Activated CD4-positive, alpha-beta memory T cell treated with anti-CD3 and anti-CD28 coated beads for 36 hours (primary cell): ENCODE results near the gene TEX14. TPM values are rescaled to one million over a fixed set of nuclear protein-coding genes. Genes with fewer than 3 reads are reported as not detected.
A peak's percentile ranks its signal among the peaks of the same experiment; 100 is the strongest.
"Not testable (repeated sequence)": the region's sequence is repeated elsewhere in the genome, so short reads cannot be mapped to it uniquely, and the experiment has no call there.

Experiments used
- CTCF ChIA-PET: fragments of 350-600 bp; sonication (Branson Sonifier 250); formaldehyde crosslinking; loops from one replicate; lab custom pipeline; 2021; ENCODE audit warnings: antibody characterized with exemption, inconsistent platforms; lab: Charles Lee
- POLR2A ChIA-PET: fragments of 350-600 bp; sonication (Branson Sonifier 250); formaldehyde crosslinking; loops from one replicate; lab custom pipeline; 2021; ENCODE audit warnings: antibody characterized with exemption; lab: Charles Lee
- DNase-seq: peaks from one replicate; pipeline ENCODE4 v3.0.0-alpha.2; 2020
- H3K27ac Mint-ChIP-seq: one replicate; pipeline ENCODE4 v1.8.0; 2021; ENCODE audit warnings: mixed read lengths
- H3K27me3 Mint-ChIP-seq: one replicate; pipeline ENCODE4 v1.8.0; 2021; ENCODE audit warnings: mixed read lengths
- H3K36me3 Mint-ChIP-seq: one replicate; pipeline ENCODE4 v1.8.0; 2021; ENCODE audit warnings: mixed read lengths
- H3K4me1 Mint-ChIP-seq: one replicate; pipeline ENCODE4 v1.8.0; 2021; ENCODE audit warnings: low read depth, mixed read lengths
- H3K4me3 Mint-ChIP-seq: one replicate; pipeline ENCODE4 v1.8.0; 2021; ENCODE audit warnings: mild to moderate bottlenecking, mixed read lengths
- H3K9me3 Mint-ChIP-seq: one replicate; pipeline ENCODE4 v1.8.0; 2021; ENCODE audit warnings: mixed read lengths
- intact Hi-C: fragments of 100-400 bp; cut with micrococcal nuclease; formaldehyde crosslinking; loops from one replicate; pipeline ENCODE4 v1.15.1; 2023
- total RNA-seq, 2 experiments: library from RNA; stranded (reverse); gene quantifications; one replicate each; pipeline ENCODE4 v1.2.3, GENCODE V29; 2021

Gene TEX14
- total RNA-seq, 2 experiments from 2014 or later = 0.14 to 0.17 TPM

DNA sequence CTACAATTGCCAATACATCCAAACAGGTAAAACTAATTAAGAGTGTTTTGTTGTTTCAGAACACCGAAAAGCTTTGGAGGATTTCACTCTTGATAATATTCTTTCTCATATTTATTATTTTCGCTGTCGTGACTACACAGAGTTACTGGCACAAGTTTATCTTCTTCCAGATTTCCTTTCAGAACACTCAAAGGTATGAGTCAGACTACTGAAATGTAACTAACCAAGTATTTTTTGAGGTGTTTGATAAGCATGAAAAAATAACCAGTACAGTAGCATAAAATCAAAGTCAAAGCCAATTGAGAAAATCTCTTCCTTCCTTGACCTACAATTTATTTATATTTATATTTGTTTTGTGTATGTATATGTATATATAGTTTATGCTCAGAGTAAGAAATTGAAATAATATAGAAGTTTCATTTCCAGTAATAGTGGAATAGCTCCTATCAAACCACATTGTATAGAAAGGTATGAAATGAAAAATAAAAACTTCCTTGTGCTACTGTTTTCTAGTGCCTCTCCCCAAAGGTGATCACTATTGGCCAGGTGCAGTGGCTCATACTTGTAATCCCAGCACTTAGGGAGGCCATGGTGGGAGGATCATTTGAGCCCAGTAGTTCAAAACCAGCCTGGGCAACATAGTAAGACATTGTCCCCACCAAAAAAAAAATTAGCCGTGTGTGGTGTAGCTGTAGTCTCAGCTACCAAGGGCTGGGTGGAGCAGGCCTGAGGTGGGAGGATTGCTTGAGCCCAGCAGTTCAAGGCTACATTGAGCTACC, 11.5 kb upstream of the TEX14 start:
- H3K9me3 Mint-ChIP-seq = no peaks in the 10 kb centered on the region
- POLR2A ChIA-PET = interaction anchor here (0.6 to 3.2 kb wide), 4 partner anchors 11 to 298 kb away, joined by 3 to 30 read pairs (median 4); partner anchors contain the start of gene RAD51C
- H3K27me3 Mint-ChIP-seq = no peaks in the 10 kb centered on the region
- CTCF ChIA-PET = interaction anchor here (0.6 to 1.3 kb wide), 2 partner anchors 264 to 301 kb away, joined by 3 to 6 read pairs; no protein-coding TSS in a partner anchor
- no peak overlapping the region for H3K4me3 Mint-ChIP-seq
- peak overlapping the region; percentile 78 for H3K27ac Mint-ChIP-seq
- peaks cover 30% of the 10 kb centered on the region for H3K4me1 Mint-ChIP-seq
- intact Hi-C loops = loop anchor here (1.0 to 2.0 kb wide), 3 partner anchors 11 to 73 kb away; partner anchors contain the start of genes RAD51C and TEX14
- peak; percentile 36 for DNase-seq
- H3K36me3 Mint-ChIP-seq = peaks cover 22% of the 10 kb centered on the region

DNA sequence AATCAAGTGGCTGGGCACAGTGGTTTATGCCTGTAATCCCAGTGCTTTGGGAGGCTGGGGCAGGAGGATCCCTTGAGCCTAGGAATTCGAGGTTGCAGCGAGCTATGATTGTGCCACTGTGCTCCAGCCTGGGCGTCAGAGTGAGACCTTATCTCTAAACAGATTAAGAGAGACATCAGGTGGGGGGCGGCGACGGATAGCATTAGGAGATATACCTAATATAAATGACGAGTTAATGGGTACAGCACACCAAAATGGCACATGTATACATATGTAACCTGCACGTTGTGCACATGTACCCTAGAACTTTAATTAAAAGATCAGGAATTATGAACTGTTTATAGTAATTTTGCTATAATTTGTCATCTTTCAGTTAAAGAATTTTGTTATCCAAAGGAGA, 10.9 kb upstream of the TEX14 start:
- DNase-seq = no peak
- Mint-ChIP-seq H3K27ac (peak overlapping the region; percentile 78), H3K27me3 (no peaks in the 10 kb centered on the region), H3K4me1 (peaks cover 30% of the 10 kb centered on the region), H3K9me3 (no peaks in the 10 kb centered on the region), H3K36me3 (peaks cover 22% of the 10 kb centered on the region), H3K4me3 (no peak overlapping the region)
- CTCF ChIA-PET = interaction anchor here (1.3 kb wide), 2 partner anchors 10 to 302 kb away, joined by 3 to 6 read pairs; no protein-coding TSS in a partner anchor
- POLR2A ChIA-PET = interaction anchor here (0.8 to 3.2 kb wide), 3 partner anchors 10 to 71 kb away, joined by 3 to 30 read pairs (median 4); partner anchors contain the start of gene RAD51C
- intact Hi-C loops = loop anchor here (1.0 to 2.0 kb wide), 4 partner anchors 10 to 299 kb away; partner anchors contain the start of genes RAD51C and TEX14

DNA sequence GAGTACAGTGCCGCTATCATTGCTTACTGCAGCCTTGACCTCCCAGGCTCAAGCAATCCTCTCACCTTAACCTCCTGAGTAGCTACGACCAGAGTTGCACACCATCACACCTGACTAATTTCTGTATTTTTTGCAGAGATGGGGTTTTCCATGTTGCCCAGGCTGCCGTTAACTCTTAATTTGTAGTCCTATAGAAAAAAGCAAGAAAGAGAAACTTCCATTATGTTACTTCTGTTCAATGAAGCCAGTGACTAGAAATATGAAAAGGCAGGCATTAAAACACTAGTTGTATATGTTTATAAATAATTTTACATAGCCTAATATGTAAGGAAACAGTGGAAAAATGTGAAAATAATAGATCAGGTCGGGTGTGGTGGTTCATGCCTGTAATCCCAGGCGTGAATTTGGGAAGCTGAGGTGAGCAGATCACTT, 10.2 kb upstream of the TEX14 start:
- H3K4me1 Mint-ChIP-seq = peaks cover 30% of the 10 kb centered on the region
- peaks cover 21% of the 10 kb centered on the region for H3K36me3 Mint-ChIP-seq
- peak overlapping the region; percentile 78 for H3K27ac Mint-ChIP-seq
- no peaks in the 10 kb centered on the region for H3K27me3 Mint-ChIP-seq
- ChIA-PET CTCF (interaction anchor here (1.3 kb wide), 1 partner anchor 9 kb away, joined by 3 read pairs; no protein-coding TSS in a partner anchor), POLR2A (interaction anchor here (1.5 to 3.2 kb wide), 2 partner anchors 10 to 71 kb away, joined by 11 to 30 read pairs; partner anchors contain the start of genes RAD51C and TEX14)
- DNase-seq = peak; percentile 61
- H3K4me3 Mint-ChIP-seq = no peak overlapping the region
- intact Hi-C loops = loop anchor here (1.0 to 2.0 kb wide), 2 partner anchors 71 to 299 kb away; no protein-coding TSS in a partner anchor
- H3K9me3 Mint-ChIP-seq = no peaks in the 10 kb centered on the region

GRCh38 chr17:58699771-58700170, 7.9 kb upstream of the TEX14 start:
- ChIA-PET POLR2A (interaction anchor here (0.7 to 0.8 kb wide), 2 partner anchors 68 to 795 kb away, joined by 4 to 7 read pairs; no protein-coding TSS in a partner anchor), CTCF (interaction anchor here (0.6 to 0.9 kb wide), 2 partner anchors 11 to 123 kb away, joined by 3 read pairs; no protein-coding TSS in a partner anchor)
- no peak for DNase-seq
- Mint-ChIP-seq H3K27me3 (no peaks in the 10 kb centered on the region), H3K4me1 (peaks cover 29% of the 10 kb centered on the region), H3K9me3 (no peaks in the 10 kb centered on the region), H3K4me3 (no peak overlapping the region), H3K36me3 (peaks cover 15% of the 10 kb centered on the region), H3K27ac (no peak overlapping the region)
- intact Hi-C loops = loop anchor here (10.0 kb wide), 1 partner anchor 115 kb away; no protein-coding TSS in a partner anchor

GRCh38 chr17:58694826-58695225, 3.0 kb upstream of the TEX14 start:
- no peak for DNase-seq
- CTCF ChIA-PET = no interaction called here
- no peaks in the 10 kb centered on the region for H3K27me3 Mint-ChIP-seq
- H3K9me3 Mint-ChIP-seq = no peaks in the 10 kb centered on the region
- POLR2A ChIA-PET = no interaction called here
- H3K27ac Mint-ChIP-seq = no peak overlapping the region
- intact Hi-C loops = loop anchor here (10.0 kb wide), 1 partner anchor 110 kb away; no protein-coding TSS in a partner anchor
- H3K4me1 Mint-ChIP-seq = peaks cover 25% of the 10 kb centered on the region
- H3K4me3 Mint-ChIP-seq = no peak overlapping the region
- H3K36me3 Mint-ChIP-seq = peaks cover 21% of the 10 kb centered on the region

GRCh38 chr17:58694302-58694701, 2.5 kb upstream of the TEX14 start:
- POLR2A ChIA-PET = interaction anchor here (0.6 kb wide), 3 partner anchors 35 to 336 kb away, joined by 3 to 4 read pairs (median 3); no protein-coding TSS in a partner anchor
- no peaks in the 10 kb centered on the region for H3K27me3 Mint-ChIP-seq
- H3K27ac Mint-ChIP-seq = no peak overlapping the region
- H3K4me3 Mint-ChIP-seq = no peak overlapping the region
- CTCF ChIA-PET = no interaction called here
- peaks cover 25% of the 10 kb centered on the region for H3K4me1 Mint-ChIP-seq
- peaks cover 16% of the 10 kb centered on the region for H3K36me3 Mint-ChIP-seq
- intact Hi-C loops = loop anchor here (10.0 kb wide), 1 partner anchor 110 kb away; no protein-coding TSS in a partner anchor
- no peak for DNase-seq
- H3K9me3 Mint-ChIP-seq = no peaks in the 10 kb centered on the region

DNA sequence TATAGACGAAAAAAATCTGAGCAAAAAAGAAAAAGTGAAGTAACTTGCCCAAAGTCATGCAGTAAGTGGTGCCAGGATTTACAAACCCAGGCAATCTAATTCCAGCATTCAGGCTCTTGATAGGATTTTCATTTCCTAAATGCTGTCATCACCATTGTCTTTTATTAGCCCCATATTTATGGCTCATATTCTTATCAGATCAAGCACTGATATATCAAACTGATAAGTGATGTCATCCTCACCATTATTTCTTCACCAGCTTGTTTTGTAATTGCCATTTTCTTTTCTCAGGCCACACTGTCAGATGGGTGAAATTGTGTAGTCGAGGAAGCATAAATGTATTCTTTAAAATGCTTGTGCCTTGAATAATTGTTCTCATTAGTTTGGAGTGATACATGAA, 1.9 kb upstream of the TEX14 start:
- DNase-seq = no peak
- Mint-ChIP-seq H3K27ac (peak overlapping the region; percentile 96), H3K9me3 (no peaks in the 10 kb centered on the region), H3K27me3 (no peaks in the 10 kb centered on the region), H3K4me3 (peak overlapping the region; percentile 99), H3K4me1 (peaks cover 25% of the 10 kb centered on the region), H3K36me3 (peaks cover 16% of the 10 kb centered on the region)
- intact Hi-C loops = loop anchor here (2.0 to 10.0 kb wide), 3 partner anchors 63 to 175 kb away; no protein-coding TSS in a partner anchor
- ChIA-PET POLR2A (interaction anchor here (0.6 to 2.5 kb wide), 4 partner anchors 34 to 337 kb away, joined by 3 to 28 read pairs (median 4); no protein-coding TSS in a partner anchor), CTCF (interaction anchor here (1.6 to 2.0 kb wide), 2 partner anchors 116 to 311 kb away, joined by 5 to 7 read pairs; no protein-coding TSS in a partner anchor)

DNA sequence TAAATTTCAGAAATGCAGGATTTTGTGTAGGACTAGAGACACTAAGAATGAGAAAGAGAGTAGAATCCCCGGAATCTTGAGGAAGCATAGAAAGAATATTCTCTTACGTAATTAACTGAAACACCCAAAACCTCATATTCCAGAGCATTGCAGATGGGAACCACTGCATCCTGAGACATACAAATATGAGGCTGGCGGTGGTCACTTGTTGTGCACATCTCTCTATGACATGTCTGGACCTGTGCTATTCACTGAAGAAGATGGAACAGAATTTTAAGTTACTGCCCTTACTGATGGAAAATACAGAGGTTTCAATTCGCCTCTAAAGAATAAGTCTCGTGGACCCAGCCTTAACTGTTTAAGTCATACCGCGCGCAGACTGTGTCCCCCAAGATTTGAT, 1.4 kb upstream of the TEX14 start:
- no peaks in the 10 kb centered on the region for H3K9me3 Mint-ChIP-seq
- ChIA-PET POLR2A (interaction anchor here (1.0 to 2.5 kb wide), 8 partner anchors 8 to 175 kb away, joined by 3 to 40 read pairs (median 8); no protein-coding TSS in a partner anchor), CTCF (interaction anchor here (0.5 to 2.0 kb wide), 5 partner anchors 9 to 312 kb away, joined by 3 to 8 read pairs (median 5); no protein-coding TSS in a partner anchor)
- peak overlapping the region; percentile 96 for H3K27ac Mint-ChIP-seq
- no peak for DNase-seq
- intact Hi-C loops = loop anchor here (2.0 to 10.0 kb wide), 3 partner anchors 62 to 174 kb away; no protein-coding TSS in a partner anchor
- H3K36me3 Mint-ChIP-seq = peaks cover 16% of the 10 kb centered on the region
- H3K27me3 Mint-ChIP-seq = no peaks in the 10 kb centered on the region
- H3K4me1 Mint-ChIP-seq = peaks cover 25% of the 10 kb centered on the region
- H3K4me3 Mint-ChIP-seq = peak overlapping the region; percentile 99

DNA sequence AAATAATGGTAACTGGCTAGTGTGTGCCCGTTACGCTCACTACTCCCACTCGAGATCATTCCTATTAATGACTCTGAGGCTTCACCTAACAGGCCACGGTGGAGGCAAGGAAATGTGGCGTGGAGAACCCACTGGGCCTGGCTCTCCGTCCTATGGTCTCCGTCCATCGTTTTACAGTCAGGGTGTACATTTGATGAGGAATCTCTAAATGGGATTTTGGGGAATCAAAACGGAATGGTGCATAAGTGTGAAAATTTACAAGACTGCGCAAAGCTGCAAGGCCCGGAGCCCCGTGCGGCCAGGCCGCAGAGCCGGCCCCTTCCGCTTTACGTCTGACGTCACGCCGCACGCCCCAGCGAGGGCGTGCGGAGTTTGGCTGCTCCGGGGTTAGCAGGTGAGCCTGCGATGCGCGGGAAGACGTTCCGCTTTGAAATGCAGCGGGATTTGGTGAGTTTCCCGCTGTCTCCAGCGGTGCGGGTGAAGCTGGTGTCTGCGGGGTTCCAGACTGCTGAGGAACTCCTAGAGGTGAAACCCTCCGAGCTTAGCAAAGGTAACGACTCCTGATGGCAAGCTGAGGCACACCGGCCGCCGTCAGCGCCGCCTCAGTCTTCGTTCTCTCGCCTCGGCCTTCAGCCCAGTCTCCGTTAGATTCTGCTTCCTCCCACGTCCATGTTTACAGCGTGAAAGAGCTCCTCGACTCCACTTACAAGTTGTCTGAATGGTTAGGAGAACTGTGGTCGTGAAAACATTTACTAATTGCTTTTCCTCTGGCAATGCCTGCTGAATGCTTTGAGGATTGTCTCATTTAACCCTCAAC, 602 bp upstream of the TEX14 start, which contains the start of gene RAD51C:
Gene RAD51C, plus strand, starts transcription at position 364 of the 817 bp plus-strand sequence. Its CDS starts 42 bp downstream, at position 406.
- peaks cover 25% of the 10 kb centered on the region for H3K4me1 Mint-ChIP-seq
- peaks cover 15% of the 10 kb centered on the region for H3K36me3 Mint-ChIP-seq
- peak within 1 kb of the TSS; percentile 99 for H3K4me3 Mint-ChIP-seq
- ChIA-PET CTCF (interaction anchor here (0.5 to 2.0 kb wide), 5 partner anchors 10 to 312 kb away, joined by 3 to 8 read pairs (median 5); no protein-coding TSS in a partner anchor), POLR2A (interaction anchor here (0.6 to 2.5 kb wide), 10 partner anchors 9 to 310 kb away, joined by 3 to 40 read pairs (median 4); no protein-coding TSS in a partner anchor)
- intact Hi-C loops = loop anchor here (1.0 to 10.0 kb wide), 5 partner anchors 11 to 174 kb away; no protein-coding TSS in a partner anchor
- H3K27me3 Mint-ChIP-seq = no peaks in the 10 kb centered on the region
- H3K9me3 Mint-ChIP-seq = no peaks in the 10 kb centered on the region
- H3K27ac Mint-ChIP-seq = peak within 1 kb of the TSS; percentile 96
- peak; percentile 93 for DNase-seq

DNA sequence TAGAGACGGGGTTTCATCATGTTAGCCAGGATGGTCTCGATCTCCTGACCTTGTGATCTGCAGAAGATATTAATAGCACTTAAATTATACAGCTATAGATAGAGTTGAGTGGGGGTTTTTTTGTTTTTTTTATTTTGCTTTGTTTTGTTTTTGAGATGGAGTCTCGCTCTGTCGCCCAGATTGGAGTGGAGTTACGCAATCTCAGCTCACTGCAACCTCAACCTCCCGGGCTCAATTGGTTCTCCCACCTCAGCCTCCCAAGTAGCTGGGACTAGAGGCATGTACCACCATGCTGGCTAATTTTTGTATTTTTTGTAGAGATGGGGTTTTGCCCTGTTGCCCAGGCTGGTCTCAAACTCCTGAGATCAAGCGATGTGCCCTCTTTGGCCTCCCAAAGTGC, 1.8 kb downstream of the TEX14 start:
- intact Hi-C loops = loop anchor here (10.0 kb wide), 1 partner anchor 105 kb away; no protein-coding TSS in a partner anchor
- peaks cover 12% of the 10 kb centered on the region for H3K36me3 Mint-ChIP-seq
- not testable (repeated sequence) for H3K27ac Mint-ChIP-seq, DNase-seq, H3K9me3 Mint-ChIP-seq, H3K27me3 Mint-ChIP-seq, H3K4me3 Mint-ChIP-seq
- ChIA-PET CTCF (interaction anchor here (0.8 kb wide), 1 partner anchor 21 kb away, joined by 3 read pairs; no protein-coding TSS in a partner anchor), POLR2A (interaction anchor here (1.0 to 1.1 kb wide), 2 partner anchors 58 to 59 kb away, joined by 3 read pairs; no protein-coding TSS in a partner anchor)
- H3K4me1 Mint-ChIP-seq = peaks cover 21% of the 10 kb centered on the region
